Gastroesophageal sphincter (tissue), 3 donors: ENCODE data around the gene ABCC6.

Experiments
- EP300 ChIP-seq: sonication (generic); formaldehyde crosslinking; IDR thresholded peaks from one replicate; pipeline ENCODE4 v1.6.1; 2017; ENCODE audit warnings: antibody characterized with exemption, mild to moderate bottlenecking
- POLR2A ChIP-seq, 2 donors: fragments of 450-650 bp; IDR thresholded peaks; one replicate each; pipeline ENCODE4 v1.6.1; 2017; ENCODE audit warnings: antibody characterized with exemption in 2 of 2, mild to moderate bottlenecking in 2 of 2, moderate library complexity in 1 of 2
- POLR2AphosphoS5 ChIP-seq: sonication (generic); formaldehyde crosslinking; IDR thresholded peaks from one replicate; pipeline ENCODE4 v1.6.1; 2017; ENCODE audit warnings: antibody characterized with exemption
- TF ChIP-seq, protein P1 (sequence below), 4 experiments: fragments of 200-600 bp in 2 of 4; fragments of 450-650 bp in 2 of 4; sonication (generic) in 1 of 4; IDR thresholded peaks; one replicate each; pipeline ENCODE4 v1.5.1; 2017 to 2019; ENCODE audit warnings: antibody characterized with exemption in 4 of 4, mild to moderate bottlenecking in 2 of 4, moderate library complexity in 2 of 4

DNA sequence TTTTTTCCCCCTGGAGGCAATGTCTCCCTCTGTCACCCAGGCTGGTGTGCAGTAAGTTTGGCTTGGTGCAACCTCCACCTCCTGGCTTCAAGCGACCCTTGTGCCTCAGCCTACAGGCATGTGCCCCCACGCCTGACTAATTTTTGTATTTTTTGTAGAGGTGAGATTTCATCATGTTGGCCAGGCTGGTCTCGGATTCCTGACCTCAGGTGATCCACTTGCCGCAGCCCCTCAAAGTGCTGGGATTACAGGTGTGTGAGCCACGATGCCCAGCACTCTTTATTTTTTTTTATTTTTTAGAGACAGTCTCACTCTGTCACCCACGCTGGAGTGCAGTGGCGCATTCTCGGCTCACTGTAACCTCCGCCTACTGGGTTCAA is 113.2 kb downstream of the ABCC6 start:
- TF ChIP-seq, protein P1, sequence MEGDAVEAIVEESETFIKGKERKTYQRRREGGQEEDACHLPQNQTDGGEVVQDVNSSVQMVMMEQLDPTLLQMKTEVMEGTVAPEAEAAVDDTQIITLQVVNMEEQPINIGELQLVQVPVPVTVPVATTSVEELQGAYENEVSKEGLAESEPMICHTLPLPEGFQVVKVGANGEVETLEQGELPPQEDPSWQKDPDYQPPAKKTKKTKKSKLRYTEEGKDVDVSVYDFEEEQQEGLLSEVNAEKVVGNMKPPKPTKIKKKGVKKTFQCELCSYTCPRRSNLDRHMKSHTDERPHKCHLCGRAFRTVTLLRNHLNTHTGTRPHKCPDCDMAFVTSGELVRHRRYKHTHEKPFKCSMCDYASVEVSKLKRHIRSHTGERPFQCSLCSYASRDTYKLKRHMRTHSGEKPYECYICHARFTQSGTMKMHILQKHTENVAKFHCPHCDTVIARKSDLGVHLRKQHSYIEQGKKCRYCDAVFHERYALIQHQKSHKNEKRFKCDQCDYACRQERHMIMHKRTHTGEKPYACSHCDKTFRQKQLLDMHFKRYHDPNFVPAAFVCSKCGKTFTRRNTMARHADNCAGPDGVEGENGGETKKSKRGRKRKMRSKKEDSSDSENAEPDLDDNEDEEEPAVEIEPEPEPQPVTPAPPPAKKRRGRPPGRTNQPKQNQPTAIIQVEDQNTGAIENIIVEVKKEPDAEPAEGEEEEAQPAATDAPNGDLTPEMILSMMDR (IDR thresholded peaks at IDR 0.05) = no peak
- TF ChIP-seq POLR2A (IDR thresholded peaks at IDR 0.05) = no peak
- no peak for TF ChIP-seq POLR2AphosphoS5
- TF ChIP-seq EP300 = no peak
